ENCODE data around the gene ANAPC5.
A peak's percentile ranks its signal among the peaks of the same experiment; 100 is the strongest.

The ANAPC5 gene

DNA sequence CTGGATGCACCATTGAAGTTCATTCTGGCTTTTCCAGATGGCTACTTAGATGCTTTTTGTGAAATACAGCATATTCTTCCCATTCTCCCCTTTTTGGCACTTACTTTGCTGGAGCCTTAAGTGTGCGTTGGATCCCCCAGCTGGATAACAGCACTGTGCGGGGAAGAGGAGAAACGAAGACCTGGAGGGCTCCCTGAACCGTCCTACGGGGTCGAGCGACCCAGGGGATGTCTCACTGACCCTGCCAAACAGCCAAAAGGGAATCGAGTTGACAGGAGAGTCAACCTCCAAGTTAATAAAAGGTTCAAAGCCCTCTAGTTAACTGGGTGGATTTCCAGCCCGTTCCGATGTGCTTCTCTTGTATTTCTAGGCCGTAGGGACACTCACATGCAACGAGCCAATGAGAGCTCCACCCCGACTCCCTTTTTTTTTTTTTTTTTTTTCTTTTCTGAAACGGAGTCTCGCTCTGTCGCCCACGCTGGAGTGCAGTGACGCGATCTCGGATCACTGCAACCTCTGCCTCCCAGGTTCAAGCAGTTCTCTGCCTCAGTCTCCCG is 54.7 kb downstream of the ANAPC5 start:
- peak overlapping the region; percentile 91 for H3K4me3 ChIP-seq (ENCODE audit: low read depth, low read length)
- peak; percentile 39 for DNase-seq (ENCODE audit: low read depth)
- no peak for TF ChIP-seq CTCF (conservative IDR thresholded peaks at IDR 0.05; ENCODE audit: low read depth, low read length)

DNA sequence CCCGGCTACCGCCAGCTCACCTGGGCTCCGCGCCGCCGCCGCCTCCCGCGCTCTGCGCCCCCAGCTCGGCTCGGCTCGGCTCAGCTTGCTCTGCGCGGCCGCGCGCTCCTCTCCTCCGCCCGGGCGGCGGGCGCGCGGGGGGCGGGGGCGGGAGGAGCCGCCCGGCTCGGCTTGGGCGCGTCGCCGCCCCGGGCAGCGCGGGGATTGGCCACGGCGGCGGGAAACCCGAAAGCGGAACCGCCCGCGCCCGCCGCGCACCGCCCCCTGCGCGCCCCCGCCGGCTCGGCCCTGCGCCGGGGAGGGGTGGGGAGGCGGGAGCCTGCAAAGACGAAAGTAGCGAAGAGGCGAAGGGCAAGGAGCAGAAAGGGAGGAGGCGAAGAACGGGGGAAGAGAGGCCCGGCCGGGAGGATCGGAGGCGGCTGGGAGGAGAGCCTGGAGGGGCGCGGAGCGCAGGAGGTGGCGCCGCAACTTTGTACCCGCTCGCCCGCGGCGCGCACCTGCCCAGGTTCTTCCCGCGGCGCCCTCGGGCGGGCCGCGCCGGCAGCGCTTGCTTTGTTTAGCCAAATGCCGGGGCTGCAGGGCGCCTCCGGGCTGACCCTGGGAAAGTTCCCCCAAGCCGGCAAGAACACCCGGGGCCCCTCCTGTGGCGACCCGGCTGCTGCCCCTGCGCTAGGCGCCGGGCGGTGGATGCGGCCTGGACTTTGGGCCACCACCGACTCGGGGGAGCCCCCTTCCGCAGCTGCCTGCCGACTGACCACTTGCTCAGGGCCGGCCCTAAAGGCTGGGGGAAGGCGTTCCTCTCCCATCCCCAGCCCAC is 55.4 kb downstream of the ANAPC5 start, which contains the start of gene CAMKK2:
Gene CAMKK2 (minus strand): TSS at position 92 of the 817 bp plus-strand sequence. CDS start 22,183 bp downstream, outside the sequence.
- peak; percentile 76 for DNase-seq (ENCODE audit: low read depth)
- TF ChIP-seq CTCF (conservative IDR thresholded peaks at IDR 0.05; ENCODE audit: low read depth, low read length) = peak; percentile 4
- peak within 1 kb of the TSS; percentile 91 for H3K4me3 ChIP-seq (ENCODE audit: low read depth, low read length)

DNA sequence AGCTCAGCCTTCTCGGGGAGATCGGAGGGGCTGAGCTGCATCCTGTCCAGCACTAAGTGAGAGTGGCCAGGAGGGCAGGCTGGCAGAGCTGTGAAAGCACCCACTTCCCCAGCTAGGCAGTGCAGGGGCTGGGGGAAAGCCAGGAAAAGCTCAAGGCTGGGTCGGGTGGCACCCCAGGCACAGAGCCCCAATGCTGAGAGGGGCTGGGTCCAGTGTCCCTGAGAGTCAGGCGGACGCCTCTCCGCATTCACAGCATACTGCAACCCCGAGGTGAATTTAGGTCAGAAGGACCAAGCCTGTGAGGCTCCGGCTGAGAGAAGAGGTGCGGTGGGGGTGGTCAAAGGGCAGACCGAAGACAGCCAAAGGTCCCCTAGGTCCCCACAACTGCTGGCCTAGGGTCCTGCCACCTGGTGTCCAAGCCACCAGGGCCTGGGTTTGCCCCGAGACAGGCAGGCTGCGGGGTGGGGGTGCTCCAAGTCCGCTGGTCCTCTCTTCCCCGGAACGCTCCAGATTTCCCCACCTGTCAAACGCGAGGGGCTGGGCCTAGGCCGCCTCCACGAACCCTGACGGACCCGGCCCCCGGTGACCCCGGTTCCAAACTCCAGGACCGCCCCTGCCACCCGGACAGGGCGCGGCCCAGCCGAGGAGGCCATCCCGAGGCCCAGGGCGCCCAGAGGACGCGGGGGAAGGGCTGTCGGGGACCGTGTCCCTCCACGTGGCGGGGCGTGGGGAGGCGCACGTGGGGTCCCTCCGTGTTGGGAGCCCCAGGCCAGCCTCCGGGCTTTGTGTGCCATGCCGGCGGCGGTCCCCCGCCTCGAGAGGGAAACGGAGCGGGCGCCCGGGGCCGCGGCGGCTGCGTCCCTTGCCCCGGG is 56.2 kb downstream of the ANAPC5 start:
- H3K4me3 ChIP-seq (ENCODE audit: low read depth, low read length) = peak overlapping the region; percentile 91
- TF ChIP-seq CTCF (conservative IDR thresholded peaks at IDR 0.05; ENCODE audit: low read depth, low read length) = no peak
- DNase-seq (ENCODE audit: low read depth) = peak; percentile 13

DNA sequence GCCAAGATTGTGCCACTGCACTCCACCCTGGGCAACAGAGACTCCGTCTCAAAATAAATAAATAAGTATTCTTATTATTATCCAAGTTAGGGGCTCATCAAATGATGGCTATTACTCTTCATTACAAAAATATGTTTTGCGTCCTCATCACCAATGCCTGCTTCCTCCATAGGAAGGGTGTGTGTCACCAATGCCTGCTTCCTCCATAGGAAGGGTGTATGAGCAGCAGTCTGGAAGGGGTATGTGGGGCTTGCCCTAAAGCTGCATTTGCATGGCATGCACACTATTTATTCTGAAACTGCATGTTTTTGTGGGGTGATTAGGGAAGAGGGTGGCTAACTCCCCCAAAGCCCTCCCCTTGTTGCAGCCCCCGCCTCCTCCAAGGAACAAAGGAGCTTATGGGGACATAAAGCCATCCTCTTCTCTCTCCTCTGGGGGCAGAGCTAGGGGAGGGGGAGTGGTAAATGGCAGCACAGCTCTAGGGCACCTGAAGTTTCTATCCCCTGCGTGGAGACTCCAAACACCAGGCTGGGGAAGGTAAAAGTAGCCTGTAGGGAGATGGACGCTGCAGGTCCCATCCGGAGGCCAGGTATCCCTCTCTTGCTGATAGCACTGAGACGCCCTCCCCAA is 57.0 kb downstream of the ANAPC5 start:
- peak overlapping the region; percentile 91 for H3K4me3 ChIP-seq (ENCODE audit: low read depth, low read length)
- no peak for DNase-seq (ENCODE audit: low read depth)
- TF ChIP-seq CTCF (conservative IDR thresholded peaks at IDR 0.05; ENCODE audit: low read depth, low read length) = no peak

DNA sequence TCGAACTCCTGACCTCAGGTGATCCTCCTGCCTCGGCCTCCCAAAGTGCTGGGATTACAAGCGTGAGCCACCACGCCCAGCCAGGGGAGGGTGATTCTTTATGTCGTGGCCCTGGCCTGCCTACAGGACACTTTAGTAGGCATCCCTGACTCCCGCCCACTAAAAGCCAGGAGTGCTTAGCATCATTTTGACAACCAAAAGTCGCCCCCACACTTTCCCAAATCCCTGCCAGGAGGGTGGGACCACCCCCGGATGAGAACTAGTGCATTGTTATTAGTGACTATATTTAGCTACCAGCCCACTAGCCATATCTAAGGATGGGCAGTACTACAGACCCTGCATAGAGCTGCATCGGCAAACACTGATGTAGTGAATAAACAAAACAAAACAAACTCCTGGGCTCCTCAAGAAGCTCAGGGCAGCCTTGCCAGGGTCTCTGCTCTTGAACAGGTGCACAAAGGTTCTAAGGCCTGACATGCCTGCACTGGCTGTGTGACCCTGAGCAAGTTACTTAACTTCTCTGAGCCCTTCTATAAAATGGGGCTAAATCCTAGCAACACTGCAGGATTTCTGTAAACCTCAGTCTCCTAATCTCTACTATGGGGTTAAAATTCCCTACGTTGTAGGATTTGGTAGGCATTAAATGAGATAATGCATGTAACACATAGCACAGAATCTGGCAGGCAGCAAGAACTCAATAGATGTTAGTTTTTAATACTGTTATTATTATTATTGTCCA is 57.9 kb downstream of the ANAPC5 start:
- no peak for DNase-seq (ENCODE audit: low read depth)
- TF ChIP-seq CTCF (conservative IDR thresholded peaks at IDR 0.05; ENCODE audit: low read depth, low read length) = no peak
- no peak overlapping the region for H3K4me3 ChIP-seq (ENCODE audit: low read depth, low read length)

- no peak overlapping the region for H3K4me3 ChIP-seq (ENCODE audit: low read depth, low read length)
- no peak for DNase-seq (ENCODE audit: low read depth)
- no peak for TF ChIP-seq CTCF (conservative IDR thresholded peaks at IDR 0.05; ENCODE audit: low read depth, low read length)
Measured at GRCh38 chr12:121293603-121294002, 58.6 kb downstream of the ANAPC5 start.
